NCI-H146 treated with DMSO at 0.1 percent for 48 hours (cell line): ENCODE measurements around the gene TMEM239.
"Not testable (repeated sequence)": the region's sequence is repeated elsewhere in the genome, so short reads cannot be mapped to it uniquely, and the experiment has no call there.

ENCODE experiments used
- DNase-seq: peaks from one replicate; lab custom pipeline; 2025; ENCODE audit not compliant: unreplicated experiment; lab: John Stamatoyannopoulos, UW

TMEM239 gene

GRCh38 chr20:2816030-2816582, at the start of gene TMEM239:
Gene TMEM239 (plus strand): TSS chr20:2816364. CDS start chr20:2816555, 191 bp downstream.
- no peak for DNase-seq

- no peak for DNase-seq
These were observed 48.2 kb upstream of the TMEM239 start for GRCh38 chr20:2767768-2768631.

GRCh38 chr20:2768632-2769015, 47.5 kb upstream of the TMEM239 start:
- no peak for DNase-seq

GRCh38 chr20:2770091-2770490, 46.1 kb upstream of the TMEM239 start:
- DNase-seq = not testable (repeated sequence)

- peak; percentile 68 for DNase-seq
These were observed 44.5 kb upstream of the TMEM239 start for GRCh38 chr20:2771631-2772080.

- no peak for DNase-seq
These were observed 42.4 kb upstream of the TMEM239 start for GRCh38 chr20:2773812-2774211.

GRCh38 chr20:2775139-2775538, 41.0 kb upstream of the TMEM239 start:
- DNase-seq = no peak

GRCh38 chr20:2778602-2779321, 37.4 kb upstream of the TMEM239 start:
- no peak for DNase-seq

- no peak for DNase-seq
These were observed 35.2 kb upstream of the TMEM239 start for GRCh38 chr20:2780948-2781347.

- no peak for DNase-seq
These were observed 32.1 kb upstream of the TMEM239 start for GRCh38 chr20:2783908-2784566.

GRCh38 chr20:2793471-2793870, 22.7 kb upstream of the TMEM239 start:
- no peak for DNase-seq

- no peak for DNase-seq
These were observed 21.9 kb upstream of the TMEM239 start for GRCh38 chr20:2794202-2794748.

- DNase-seq = no peak
These were observed 21.2 kb upstream of the TMEM239 start for GRCh38 chr20:2794866-2795447.

GRCh38 chr20:2795451-2795850, 20.7 kb upstream of the TMEM239 start:
- no peak for DNase-seq

GRCh38 chr20:2796011-2796660, 20.0 kb upstream of the TMEM239 start:
- DNase-seq = no peak

- DNase-seq = no peak
These were observed 18.8 kb upstream of the TMEM239 start for GRCh38 chr20:2797136-2797983.

- no peak for DNase-seq
These were observed 17.9 kb upstream of the TMEM239 start for GRCh38 chr20:2798095-2798805.

- DNase-seq = no peak
These were observed 17.4 kb upstream of the TMEM239 start for GRCh38 chr20:2798814-2799213.

- DNase-seq = no peak
These were observed 16.9 kb upstream of the TMEM239 start for GRCh38 chr20:2799271-2799670.
